Neuronal stem cell (in vitro differentiated cells): Measurements from ENCODE around the gene ERC1.
A peak's percentile ranks its signal among the peaks of the same experiment; 100 is the strongest.

Experiments used
- DNase-seq: peaks from one replicate; pipeline ENCODE4 v3.0.0-alpha.2; 2013; ENCODE audit warnings: low spot score
- H2AFZ ChIP-seq: one replicate; pipeline ENCODE4 v1.6.1; 2013; ENCODE audit warnings: mild to moderate bottlenecking, low read length, inconsistent platforms
- H2AK5ac ChIP-seq: 2 replicates; pipeline ENCODE4 v1.6.1; 2013; ENCODE audit warnings: low read depth, mild to moderate bottlenecking, inconsistent platforms, low read length, moderate library complexity, mixed read lengths
- H2BK120ac ChIP-seq: 2 replicates; pipeline ENCODE4 v1.6.1; 2013; ENCODE audit warnings: low read depth, mild to moderate bottlenecking, inconsistent platforms, low read length, moderate library complexity, mixed read lengths
- H2BK12ac ChIP-seq: one replicate; pipeline ENCODE4 v1.6.1; 2013; ENCODE audit warnings: low read length, inconsistent platforms
- H2BK15ac ChIP-seq: 2 replicates; pipeline ENCODE4 v1.6.1; 2013; ENCODE audit warnings: mild to moderate bottlenecking, low read length, inconsistent platforms, mixed read lengths
- H2BK5ac ChIP-seq: one replicate; pipeline ENCODE4 v1.6.1; 2013; ENCODE audit warnings: inconsistent platforms, mild to moderate bottlenecking, low read length, moderate library complexity
- H3K14ac ChIP-seq: one replicate; pipeline ENCODE4 v1.6.1; 2013; ENCODE audit warnings: low read length, inconsistent platforms
- H3K18ac ChIP-seq: 2 replicates; pipeline ENCODE4 v1.6.1; 2013; ENCODE audit warnings: low read length, inconsistent platforms
- H3K23ac ChIP-seq: 2 replicates; pipeline ENCODE4 v1.6.1; 2013; ENCODE audit warnings: low read depth, mild to moderate bottlenecking, mixed read lengths, low read length, inconsistent platforms; ENCODE audit not compliant: poor library complexity
- H3K27ac ChIP-seq: replicated peaks from 3 replicates; pipeline ENCODE4 v1.5.1; 2013; ENCODE audit warnings: low read length, inconsistent platforms
- H3K27me3 ChIP-seq, 3 experiments: 2 replicates each; pipeline ENCODE4 v1.6.1; 2013; ENCODE audit warnings: low read length in 3 of 3, mild to moderate bottlenecking in 2 of 3, inconsistent platforms in 1 of 3, low read depth in 1 of 3, mixed read lengths in 1 of 3, moderate library complexity in 1 of 3; ENCODE audit not compliant: control insufficient read depth in 3 of 3, insufficient read depth in 3 of 3
- H3K36me3 ChIP-seq, 2 donors: replicated peaks in 1 of 2; 2 replicates each; pipeline ENCODE4 v1.6.1; 2013; ENCODE audit warnings: low read length in 2 of 2; ENCODE audit not compliant: control insufficient read depth in 2 of 2, insufficient read depth in 2 of 2
- H3K4ac ChIP-seq: 2 replicates; pipeline ENCODE4 v1.6.1; 2013; ENCODE audit warnings: inconsistent platforms, mild to moderate bottlenecking, low read length, moderate library complexity
- H3K4me1 ChIP-seq, 2 donors: 1 replicate in 1 of 2; 2 replicates in 1 of 2; pipeline ENCODE4 v1.6.1; 2013; ENCODE audit warnings: low read length in 2 of 2, low read depth in 1 of 2; ENCODE audit not compliant: control insufficient read depth in 2 of 2, insufficient read depth in 1 of 2
- H3K4me2 ChIP-seq: one replicate; pipeline ENCODE4 v1.6.1; 2013; ENCODE audit warnings: mild to moderate bottlenecking, low read length, inconsistent platforms; ENCODE audit not compliant: insufficient read depth, poor library complexity, severe bottlenecking
- H3K4me3 ChIP-seq, 2 donors: 2 replicates each; pipeline ENCODE4 v1.5.1; 2013; ENCODE audit warnings: low read length in 2 of 2, mild to moderate bottlenecking in 2 of 2, inconsistent platforms in 1 of 2, moderate library complexity in 1 of 2
- H3K79me1 ChIP-seq: one replicate; pipeline ENCODE4 v1.6.1; 2013; ENCODE audit warnings: low read depth, mild to moderate bottlenecking, inconsistent platforms, low read length, moderate library complexity
- H3K9ac ChIP-seq: one replicate; pipeline ENCODE4 v1.6.1; 2013; ENCODE audit warnings: mild to moderate bottlenecking, low read depth, low read length, inconsistent platforms; ENCODE audit not compliant: poor library complexity
- H3K9me3 ChIP-seq, 2 donors: replicated peaks in 1 of 2; 2 replicates each; pipeline versions ENCODE3 to v1.6.1; 2013; ENCODE audit warnings: low read length in 2 of 2, mild to moderate bottlenecking in 2 of 2, inconsistent platforms in 1 of 2, low read depth in 1 of 2, mixed read lengths in 1 of 2, moderate library complexity in 1 of 2; ENCODE audit not compliant: control insufficient read depth in 2 of 2, insufficient read depth in 1 of 2
- H4K8ac ChIP-seq: one replicate; pipeline ENCODE4 v1.6.1; 2013; ENCODE audit warnings: low read depth, mild to moderate bottlenecking, inconsistent platforms, low read length, moderate library complexity
- H4K91ac ChIP-seq: one replicate; pipeline ENCODE4 v1.6.1; 2013; ENCODE audit warnings: low read length, low read depth, mild to moderate bottlenecking, inconsistent platforms; ENCODE audit not compliant: poor library complexity
- WGBS, 2 donors: extraction: QIAGEN DNeasy Blood & Tissue Kit; methylation state at CpG; one replicate each; pipeline ENCODE4 v1.1.7; 2013; ENCODE audit warnings: missing lambda C conversion rate in 2 of 2, mixed read lengths in 1 of 2; ENCODE audit not compliant: insufficient read length in 2 of 2, insufficient replicate concordance in 1 of 2; ENCODE audit errors: extremely low coverage in 2 of 2; 5-methylcytosine and 5-hydroxymethylcytosine counted together

Gene ERC1

DNA sequence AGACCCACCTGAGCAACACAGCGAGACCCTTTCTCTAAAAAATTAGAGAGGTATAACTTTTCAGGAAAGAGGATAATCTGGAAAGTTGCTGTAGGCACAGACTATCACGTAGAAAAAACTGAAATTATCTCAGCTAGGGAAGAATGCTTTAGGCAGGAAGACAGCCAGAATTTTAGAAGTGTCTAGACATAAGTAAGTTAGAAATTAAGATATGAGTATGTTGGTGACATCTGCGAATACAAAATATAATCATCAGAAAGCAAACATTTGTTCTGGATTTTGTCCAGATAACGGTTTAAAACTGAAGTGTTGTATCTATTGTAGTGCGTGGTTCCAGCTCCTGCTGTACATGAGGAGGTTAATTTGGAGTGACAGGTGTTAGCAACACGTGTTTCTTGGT is 480.2 kb downstream of the ERC1 start:
- H3K27ac ChIP-seq = no peak overlapping the region
- H2BK15ac ChIP-seq = no peak overlapping the region
- H2AK5ac ChIP-seq = no peak overlapping the region
- no peaks in the 10 kb centered on the region for H3K79me1 ChIP-seq
- H2BK120ac ChIP-seq = no peak overlapping the region
- no peak overlapping the region for H3K4me3 ChIP-seq
- no peaks in the 10 kb centered on the region for H3K36me3 ChIP-seq
- no CpG with 5 or more reads among the region's 6 CpGs for WGBS, 2 donors
- H3K9ac ChIP-seq = no peak overlapping the region
- no peak overlapping the region for H3K4me2 ChIP-seq
- no peaks in the 10 kb centered on the region for H3K27me3 ChIP-seq
- H3K14ac ChIP-seq = no peak overlapping the region
- DNase-seq = no peak
- H2BK12ac ChIP-seq = no peak overlapping the region
- no peaks in the 10 kb centered on the region for H3K9me3 ChIP-seq
- H3K18ac ChIP-seq = no peak overlapping the region
- H2BK5ac ChIP-seq = no peak overlapping the region
- no peak overlapping the region for H4K91ac ChIP-seq
- no peak overlapping the region for H4K8ac ChIP-seq
- H2AFZ ChIP-seq = no peak overlapping the region
- no peak overlapping the region for H3K23ac ChIP-seq
- peaks cover 11 to 19% of the 10 kb centered on the region in 2 donors for H3K4me1 ChIP-seq
- H3K4ac ChIP-seq = no peak overlapping the region

- H3K14ac ChIP-seq = no peak overlapping the region
- no peak overlapping the region for H2BK120ac ChIP-seq
- peak overlapping the region; percentile 69 for H2AFZ ChIP-seq
- H3K23ac ChIP-seq = no peak overlapping the region
- H4K91ac ChIP-seq = no peak overlapping the region
- H3K4me1 ChIP-seq = peaks cover 10 to 19% of the 10 kb centered on the region in 2 donors
- H3K27ac ChIP-seq = no peak overlapping the region
- H3K27me3 ChIP-seq = no peaks in the 10 kb centered on the region
- no peaks in the 10 kb centered on the region for H3K36me3 ChIP-seq
- WGBS, 2 donors = no CpG with 5 or more reads among the region's 7 CpGs
- H3K4me3 ChIP-seq = no peak overlapping the region
- H2BK12ac ChIP-seq = no peak overlapping the region
- H3K9me3 ChIP-seq = no peaks in the 10 kb centered on the region
- H4K8ac ChIP-seq = no peak overlapping the region
- H3K4me2 ChIP-seq = no peak overlapping the region
- DNase-seq = no peak
- no peak overlapping the region for H2BK15ac ChIP-seq
- no peak overlapping the region for H3K4ac ChIP-seq
- H2BK5ac ChIP-seq = no peak overlapping the region
- H3K9ac ChIP-seq = no peak overlapping the region
- no peak overlapping the region for H2AK5ac ChIP-seq
- no peak overlapping the region for H3K18ac ChIP-seq
- no peaks in the 10 kb centered on the region for H3K79me1 ChIP-seq
Observed at GRCh38 chr12:1473418-1473817, 482.4 kb downstream of the ERC1 start.

DNA sequence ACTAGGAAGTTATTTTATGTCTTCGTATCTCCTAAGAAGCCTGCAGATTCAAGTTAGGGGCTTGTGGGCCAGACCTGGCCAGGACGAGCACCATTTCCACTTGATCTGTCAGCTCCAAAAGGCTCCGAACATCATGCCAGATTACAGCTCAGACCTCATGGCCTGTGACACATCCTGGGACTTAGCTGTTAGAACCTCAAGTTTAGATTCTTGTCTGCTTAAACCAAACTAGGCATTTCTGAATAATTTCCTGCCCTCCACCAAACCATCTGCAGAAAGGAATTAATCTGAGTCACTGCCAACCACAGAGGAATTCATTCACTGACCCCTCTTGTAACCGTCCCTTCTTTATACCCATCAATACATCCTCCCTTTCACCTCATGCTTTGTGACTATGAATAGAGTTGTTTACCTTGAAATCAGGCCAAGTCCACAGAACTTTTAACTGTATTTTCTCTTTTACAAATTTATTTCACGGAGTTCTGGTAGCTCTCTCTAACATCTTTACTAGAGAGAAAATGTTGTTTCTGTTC is 483.1 kb downstream of the ERC1 start:
- Histone ChIP-seq H3K4me3 (peak overlapping the region in 1 of 2 donors; percentile 7), H3K27ac (peak overlapping the region; percentile 38)

GRCh38 chr12:1474574-1475153 is 483.6 kb downstream of the ERC1 start:
- Histone ChIP-seq H4K91ac (no peak overlapping the region), H3K23ac (no peak overlapping the region), H3K79me1 (no peaks in the 10 kb centered on the region), H3K18ac (no peak overlapping the region), H2AFZ (peak overlapping the region; percentile 69), H3K9me3 (no peaks in the 10 kb centered on the region), H3K4me3 (peak overlapping the region in 1 of 2 donors; percentile 7), H3K9ac (no peak overlapping the region), H2BK15ac (no peak overlapping the region), H3K27ac (peak overlapping the region; percentile 74), H3K27me3 (no peaks in the 10 kb centered on the region), H3K4me1 (peaks cover 9 to 19% of the 10 kb centered on the region in 2 donors), H3K4ac (no peak overlapping the region), H2BK120ac (no peak overlapping the region), H3K14ac (no peak overlapping the region), H2AK5ac (no peak overlapping the region), H2BK12ac (no peak overlapping the region), H2BK5ac (no peak overlapping the region), H3K36me3 (no peaks in the 10 kb centered on the region), H3K4me2 (no peak overlapping the region), H4K8ac (no peak overlapping the region)
- no CpG with 5 or more reads among the region's 10 CpGs for WGBS, 2 donors
- DNase-seq = peak; percentile 48

More for the DNA sequence above, 483.1 kb downstream of the ERC1 start:
- no peak overlapping the region for H2AK5ac ChIP-seq
- no peaks in the 10 kb centered on the region for H3K36me3 ChIP-seq
- no peak overlapping the region for H3K23ac ChIP-seq
- no peak overlapping the region for H3K9ac ChIP-seq
- peak overlapping the region; percentile 69 for H2AFZ ChIP-seq
- H3K4ac ChIP-seq = no peak overlapping the region
- H3K79me1 ChIP-seq = no peaks in the 10 kb centered on the region
- H3K18ac ChIP-seq = no peak overlapping the region
- no peak overlapping the region for H3K14ac ChIP-seq
- no peaks in the 10 kb centered on the region for H3K9me3 ChIP-seq
- H2BK120ac ChIP-seq = no peak overlapping the region
- peak; percentile 21 for DNase-seq
- no peak overlapping the region for H4K91ac ChIP-seq
- peaks cover 9 to 19% of the 10 kb centered on the region in 2 donors for H3K4me1 ChIP-seq
- H3K4me2 ChIP-seq = no peak overlapping the region
- no peak overlapping the region for H2BK12ac ChIP-seq
- H3K27me3 ChIP-seq = no peaks in the 10 kb centered on the region
- WGBS, 2 donors = no CpG with 5 or more reads among the region's 5 CpGs
- no peak overlapping the region for H4K8ac ChIP-seq
- H2BK15ac ChIP-seq = no peak overlapping the region
- no peak overlapping the region for H2BK5ac ChIP-seq
